CD4-positive, alpha-beta T cell (primary cell): ENCODE measurements around the gene FGF4. TPM values are rescaled to one million over a fixed set of nuclear protein-coding genes. Genes with fewer than 3 reads are reported as not detected.

Source experiments
- ATAC-seq: fragments of 200-7000 bp; cut with Tn5 transposase; one replicate; pipeline ENCODE4 v1.10.0; 2022; ENCODE audit warnings: mild to moderate bottlenecking; ENCODE audit not compliant: poor library complexity
- CTCF ChIA-PET: fragments of 350-600 bp; sonication (Branson Sonifier 250); formaldehyde crosslinking; loops from one replicate; lab custom pipeline; 2021; ENCODE audit warnings: antibody characterized with exemption, inconsistent platforms; lab: Charles Lee
- POLR2A ChIA-PET: fragments of 350-600 bp; sonication (Branson Sonifier 250); formaldehyde crosslinking; loops from one replicate; lab custom pipeline; 2021; ENCODE audit warnings: antibody characterized with exemption, inconsistent platforms; lab: Charles Lee
- DNase-seq, 14 experiments: peaks; one replicate each; pipeline ENCODE4 v3.0.0-alpha.2; 2013 to 2020; ENCODE audit warnings: mixed read lengths in 2 of 14
- H3K27ac ChIP-seq, 2 donors: one replicate each; pipeline versions ENCODE4 v1.5.1 to v1.7.0; 2013; ENCODE audit warnings: low read length in 2 of 2, low read depth in 1 of 2, mild to moderate bottlenecking in 1 of 2
- H3K27me3 ChIP-seq, 2 experiments: 1 replicate in 1 of 2; 2 replicates in 1 of 2; pipeline versions ENCODE4 v1.6.1 to v1.7.0; 2013; ENCODE audit warnings: low read length in 2 of 2, control low read depth in 1 of 2, mild to moderate bottlenecking in 1 of 2, moderate library complexity in 1 of 2; ENCODE audit not compliant: insufficient read depth in 2 of 2, control insufficient read depth in 1 of 2
- H3K36me3 ChIP-seq: one replicate; pipeline ENCODE4 v1.6.1; 2013; ENCODE audit warnings: low read length, control low read depth; ENCODE audit not compliant: insufficient read depth
- H3K4me1 ChIP-seq: one replicate; pipeline ENCODE4 v1.6.1; 2013; ENCODE audit warnings: low read length, control low read depth; ENCODE audit not compliant: insufficient read depth
- H3K4me3 ChIP-seq: one replicate; pipeline ENCODE4 v1.5.1; 2013; ENCODE audit warnings: mild to moderate bottlenecking, low read length, moderate library complexity
- H3K9me3 ChIP-seq, 2 experiments: 1 replicate in 1 of 2; 2 replicates in 1 of 2; pipeline versions ENCODE4 v1.6.1 to v1.7.0; 2013; ENCODE audit warnings: low read length in 2 of 2, mild to moderate bottlenecking in 2 of 2, control low read depth in 1 of 2, moderate library complexity in 1 of 2; ENCODE audit not compliant: control insufficient read depth in 1 of 2, insufficient read depth in 1 of 2
- H3K27ac Mint-ChIP-seq: one replicate; pipeline ENCODE4 v1.8.0; 2020; ENCODE audit warnings: mixed read lengths
- H3K27me3 Mint-ChIP-seq: one replicate; pipeline ENCODE4 v1.8.0; 2021; ENCODE audit warnings: mixed read lengths
- H3K36me3 Mint-ChIP-seq: one replicate; pipeline ENCODE4 v1.8.0; 2021; ENCODE audit warnings: low read depth, mixed read lengths
- H3K4me1 Mint-ChIP-seq: one replicate; pipeline ENCODE4 v1.8.0; 2021; ENCODE audit warnings: low read depth, mixed read lengths
- H3K4me3 Mint-ChIP-seq: one replicate; pipeline ENCODE4 v1.8.0; 2020; ENCODE audit warnings: mild to moderate bottlenecking, mixed read lengths
- H3K9me3 Mint-ChIP-seq: one replicate; pipeline ENCODE4 v1.8.0; 2020; ENCODE audit warnings: mixed read lengths
- intact Hi-C, 2 experiments: fragments of 100-400 bp; cut with DNase I in 1 of 2; cut with micrococcal nuclease in 1 of 2; formaldehyde crosslinking; loops; one replicate each; pipeline versions ENCODE4 v1.15.1 to v1.9.0; 2023 to 2025; cut with DNase I, micrococcal nuclease
- total RNA-seq, 174 experiments: library from RNA in 2 of 174; stranded (reverse) in 2 of 174; gene quantifications; one replicate each; pipeline ENCODE4 v1.2.3 and lab custom pipeline; 2021 to 2026
- TF ChIP-seq, protein P1 (sequence below): fragments of 200-600 bp; IDR thresholded peaks from one replicate; pipeline ENCODE4 v1.8.0; 2022; ENCODE audit warnings: antibody characterized with exemption, mild to moderate bottlenecking

FGF4 gene
- total RNA-seq, 2 experiments from 2014 or later, result not detected

- Mint-ChIP-seq H3K4me3 (no peak overlapping the region), H3K36me3 (no peaks in the 10 kb centered on the region), H3K4me1 (no peaks in the 10 kb centered on the region), H3K9me3 (no peaks in the 10 kb centered on the region), H3K27ac (no peak overlapping the region), H3K27me3 (peaks cover 48% of the 10 kb centered on the region)
- peaks cover 0 to 7% of the 10 kb centered on the region in 2 experiments for H3K9me3 ChIP-seq
- peaks cover 19 to 53% of the 10 kb centered on the region in 2 experiments for H3K27me3 ChIP-seq
- no peaks in the 10 kb centered on the region for H3K36me3 ChIP-seq
- ATAC-seq, result no peak
- ChIA-PET POLR2A (no interaction called here), CTCF (no interaction called here)
- no peak for DNase-seq
- TF ChIP-seq, protein P1, sequence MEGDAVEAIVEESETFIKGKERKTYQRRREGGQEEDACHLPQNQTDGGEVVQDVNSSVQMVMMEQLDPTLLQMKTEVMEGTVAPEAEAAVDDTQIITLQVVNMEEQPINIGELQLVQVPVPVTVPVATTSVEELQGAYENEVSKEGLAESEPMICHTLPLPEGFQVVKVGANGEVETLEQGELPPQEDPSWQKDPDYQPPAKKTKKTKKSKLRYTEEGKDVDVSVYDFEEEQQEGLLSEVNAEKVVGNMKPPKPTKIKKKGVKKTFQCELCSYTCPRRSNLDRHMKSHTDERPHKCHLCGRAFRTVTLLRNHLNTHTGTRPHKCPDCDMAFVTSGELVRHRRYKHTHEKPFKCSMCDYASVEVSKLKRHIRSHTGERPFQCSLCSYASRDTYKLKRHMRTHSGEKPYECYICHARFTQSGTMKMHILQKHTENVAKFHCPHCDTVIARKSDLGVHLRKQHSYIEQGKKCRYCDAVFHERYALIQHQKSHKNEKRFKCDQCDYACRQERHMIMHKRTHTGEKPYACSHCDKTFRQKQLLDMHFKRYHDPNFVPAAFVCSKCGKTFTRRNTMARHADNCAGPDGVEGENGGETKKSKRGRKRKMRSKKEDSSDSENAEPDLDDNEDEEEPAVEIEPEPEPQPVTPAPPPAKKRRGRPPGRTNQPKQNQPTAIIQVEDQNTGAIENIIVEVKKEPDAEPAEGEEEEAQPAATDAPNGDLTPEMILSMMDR, result no peak
- no peak overlapping the region for H3K27ac ChIP-seq
- no peak overlapping the region for H3K4me3 ChIP-seq
- intact Hi-C loops, result no loop called here
- no peaks in the 10 kb centered on the region for H3K4me1 ChIP-seq
Observed at GRCh38 chr11:69816671-69817070, 41.5 kb upstream of the FGF4 start.

DNA sequence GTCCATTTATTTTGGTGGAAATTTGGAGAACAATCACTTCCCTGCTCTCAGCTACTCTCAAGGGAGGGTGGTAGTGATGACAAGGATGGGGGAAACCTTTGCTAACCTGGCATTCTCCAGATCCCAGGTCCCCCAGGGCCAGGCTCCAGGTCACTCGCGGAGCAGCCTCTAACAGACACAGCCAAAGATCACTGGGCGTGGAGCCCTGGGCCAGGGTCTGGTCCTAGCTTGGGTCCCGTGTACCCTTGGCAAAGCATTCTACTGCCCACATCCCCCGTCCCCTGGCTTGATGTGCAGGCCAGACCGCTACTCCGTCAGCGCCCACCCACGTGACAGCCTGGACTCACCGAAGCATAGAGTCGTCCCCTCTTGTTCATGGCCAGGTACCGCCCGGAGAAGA, 40.8 kb upstream of the FGF4 start:
- ChIA-PET POLR2A (no interaction called here), CTCF (no interaction called here)
- Histone ChIP-seq H3K9me3 (peaks cover 0 to under 1% of the 10 kb centered on the region in 2 experiments), H3K27ac (no peak overlapping the region), H3K36me3 (no peaks in the 10 kb centered on the region), H3K4me1 (no peaks in the 10 kb centered on the region), H3K4me3 (no peak overlapping the region), H3K27me3 (peaks cover 19 to 48% of the 10 kb centered on the region in 2 experiments)
- no peak for ATAC-seq
- H3K36me3 Mint-ChIP-seq, result no peaks in the 10 kb centered on the region
- no peaks in the 10 kb centered on the region for H3K9me3 Mint-ChIP-seq
- no peak overlapping the region for H3K27ac Mint-ChIP-seq
- H3K4me1 Mint-ChIP-seq, result no peaks in the 10 kb centered on the region
- H3K4me3 Mint-ChIP-seq, result no peak overlapping the region
- no peak for DNase-seq
- peaks cover 41% of the 10 kb centered on the region for H3K27me3 Mint-ChIP-seq
- intact Hi-C loops, result no loop called here
- TF ChIP-seq, protein P1, result no peak

DNA sequence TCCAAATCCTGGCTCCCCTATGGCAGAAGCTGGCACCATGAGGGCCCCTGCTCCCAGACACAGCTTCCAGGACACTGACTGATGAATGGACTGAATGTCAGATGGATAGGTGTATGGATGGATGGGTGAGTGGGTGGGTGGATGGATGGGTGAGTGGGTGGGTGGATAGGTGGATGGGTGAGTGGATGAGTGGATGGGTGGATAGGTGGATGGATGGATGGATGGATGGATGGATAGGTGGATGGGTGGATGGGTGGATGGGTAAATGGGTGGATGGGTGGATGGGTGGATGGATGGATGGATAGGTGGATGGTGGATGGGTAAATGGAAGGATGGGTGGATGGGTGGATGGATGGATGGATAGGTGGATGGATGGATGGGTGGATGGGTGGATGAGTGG, 39.8 kb upstream of the FGF4 start:
- ATAC-seq (no peak), DNase-seq (no peak)
- H3K27me3 ChIP-seq, result peaks cover 13 to 38% of the 10 kb centered on the region in 2 experiments
- Mint-ChIP-seq H3K27ac (no peak overlapping the region), H3K27me3 (peaks cover 31% of the 10 kb centered on the region), H3K36me3 (no peaks in the 10 kb centered on the region), H3K4me1 (no peaks in the 10 kb centered on the region), H3K9me3 (no peaks in the 10 kb centered on the region), H3K4me3 (no peak overlapping the region)
- H3K4me1 ChIP-seq, result no peaks in the 10 kb centered on the region
- CTCF ChIA-PET, result no interaction called here
- no peak overlapping the region for H3K27ac ChIP-seq
- no peaks in the 10 kb centered on the region for H3K9me3 ChIP-seq
- intact Hi-C loops, result no loop called here
- TF ChIP-seq, protein P1, result no peak
- POLR2A ChIA-PET, result no interaction called here
- no peaks in the 10 kb centered on the region for H3K36me3 ChIP-seq
- H3K4me3 ChIP-seq, result no peak overlapping the region
